HEK293 (cell line): Measurements from ENCODE around the gene PBXIP1.

ENCODE experiments used
- BCL11A ChIP-seq: fragments of 450-650 bp; formaldehyde crosslinking; IDR thresholded peaks from 2 replicates; pipeline ENCODE4 v1.5.1; 2016; ENCODE audit warnings: low read depth, missing biosample characterization, missing genetic modification characterization
- FEZF1 ChIP-seq: fragments of 450-650 bp; formaldehyde crosslinking; IDR thresholded peaks from 2 replicates; pipeline ENCODE4 v1.5.1; 2016; ENCODE audit warnings: missing biosample characterization, missing genetic modification characterization
- GLI4 ChIP-seq: fragments of 450-650 bp; formaldehyde crosslinking; IDR thresholded peaks from 2 replicates; pipeline ENCODE4 v1.5.1; 2016; ENCODE audit warnings: missing biosample characterization, missing genetic modification characterization
- KLF1 ChIP-seq: fragments of 450-650 bp; formaldehyde crosslinking; IDR thresholded peaks from 2 replicates; pipeline ENCODE4 v1.5.1; 2016; ENCODE audit warnings: missing biosample characterization, missing genetic modification characterization
- KLF17 ChIP-seq: fragments of 450-650 bp; formaldehyde crosslinking; IDR thresholded peaks from 2 replicates; pipeline ENCODE4 v1.5.1; 2016; ENCODE audit warnings: missing biosample characterization, missing genetic modification characterization
- KLF8 ChIP-seq: fragments of 450-650 bp; formaldehyde crosslinking; IDR thresholded peaks from 2 replicates; pipeline ENCODE4 v1.5.1; 2016; ENCODE audit warnings: missing biosample characterization, missing genetic modification characterization
- PRDM1 ChIP-seq: fragments of 450-650 bp; formaldehyde crosslinking; IDR thresholded peaks from 2 replicates; pipeline ENCODE4; 2016; ENCODE audit warnings: missing biosample characterization, missing genetic modification characterization
- REST ChIP-seq: fragments of 450-650 bp; formaldehyde crosslinking; IDR thresholded peaks from 2 replicates; pipeline ENCODE4 v1.5.1; 2016; ENCODE audit warnings: missing biosample characterization, missing genetic modification characterization
- SALL2 ChIP-seq: fragments of 450-650 bp; formaldehyde crosslinking; IDR thresholded peaks from 2 replicates; pipeline ENCODE4 v1.5.0; 2017; ENCODE audit warnings: missing biosample characterization, mild to moderate bottlenecking, missing genetic modification characterization, borderline replicate concordance
- ZBTB20 ChIP-seq: fragments of 450-650 bp; formaldehyde crosslinking; IDR thresholded peaks from 2 replicates; pipeline ENCODE4 v1.5.1; 2016; ENCODE audit warnings: missing biosample characterization, missing genetic modification characterization
- ZNF155 ChIP-seq: fragments of 450-650 bp; formaldehyde crosslinking; IDR thresholded peaks from 2 replicates; pipeline ENCODE4 v1.5.1; 2016; ENCODE audit warnings: missing biosample characterization, missing genetic modification characterization
- ZNF24 ChIP-seq: fragments of 450-650 bp; formaldehyde crosslinking; IDR thresholded peaks from 2 replicates; pipeline ENCODE4 v1.5.1; 2016; ENCODE audit warnings: missing biosample characterization, missing genetic modification characterization
- ZNF280C ChIP-seq: fragments of 450-650 bp; formaldehyde crosslinking; IDR thresholded peaks from 2 replicates; pipeline ENCODE4 v1.5.1; 2016; ENCODE audit warnings: missing biosample characterization, missing genetic modification characterization
- ZNF324 ChIP-seq: fragments of 450-650 bp; formaldehyde crosslinking; IDR thresholded peaks from 2 replicates; pipeline ENCODE4 v1.5.1; 2016; ENCODE audit warnings: missing biosample characterization, missing genetic modification characterization
- ZNF366 ChIP-seq: fragments of 450-650 bp; formaldehyde crosslinking; conservative IDR thresholded peaks from 2 replicates; pipeline ENCODE4 v1.5.1; 2016; ENCODE audit warnings: missing biosample characterization, missing genetic modification characterization
- ZNF449 ChIP-seq: fragments of 450-650 bp; formaldehyde crosslinking; IDR thresholded peaks from 2 replicates; pipeline ENCODE4 v1.5.1; 2017; ENCODE audit warnings: missing biosample characterization, mild to moderate bottlenecking, missing genetic modification characterization, moderate library complexity
- ZNF518A ChIP-seq: fragments of 450-650 bp; formaldehyde crosslinking; conservative IDR thresholded peaks from 2 replicates; pipeline ENCODE4 v1.5.1; 2016; ENCODE audit warnings: low read depth, missing biosample characterization, missing genetic modification characterization
- ZNF555 ChIP-seq: fragments of 450-650 bp; formaldehyde crosslinking; conservative IDR thresholded peaks from 2 replicates; pipeline ENCODE4 v1.5.1; 2017; ENCODE audit warnings: missing biosample characterization, mild to moderate bottlenecking, missing genetic modification characterization, inconsistent platforms
- ZNF580 ChIP-seq: fragments of 450-650 bp; formaldehyde crosslinking; IDR thresholded peaks from 2 replicates; pipeline ENCODE4 v1.5.1; 2016; ENCODE audit warnings: missing biosample characterization, missing genetic modification characterization
- ZNF626 ChIP-seq: fragments of 450-650 bp; sonication (Bioruptor Pico); formaldehyde crosslinking; IDR thresholded peaks from 2 replicates; pipeline ENCODE4 v1.5.1; 2018; ENCODE audit warnings: missing biosample characterization, missing genetic modification characterization, inconsistent platforms
- ZNF629 ChIP-seq: fragments of 450-650 bp; formaldehyde crosslinking; IDR thresholded peaks from 2 replicates; pipeline ENCODE4 v1.5.1; 2017; ENCODE audit warnings: missing biosample characterization, missing genetic modification characterization
- ZNF654 ChIP-seq: fragments of 450-650 bp; formaldehyde crosslinking; IDR thresholded peaks from 2 replicates; pipeline ENCODE4 v1.5.1; 2016; ENCODE audit warnings: low read depth, missing biosample characterization, missing genetic modification characterization
- ZNF677 ChIP-seq: fragments of 450-650 bp; IDR thresholded peaks from 2 replicates; pipeline ENCODE4 v1.5.0; 2018; ENCODE audit warnings: missing biosample characterization, mild to moderate bottlenecking, missing genetic modification characterization, moderate library complexity
- ZNF76 ChIP-seq: fragments of 450-650 bp; formaldehyde crosslinking; IDR thresholded peaks from 2 replicates; pipeline ENCODE4; 2016; ENCODE audit warnings: low read depth, missing biosample characterization, missing genetic modification characterization, borderline replicate concordance
- ZNF791 ChIP-seq: fragments of 450-650 bp; formaldehyde crosslinking; IDR thresholded peaks from 2 replicates; pipeline ENCODE4 v1.5.1; 2016; ENCODE audit warnings: missing biosample characterization, missing genetic modification characterization

Gene PBXIP1

GRCh38 chr1:154972517-154973343 is 16.8 kb upstream of the PBXIP1 start (continued):
- TF ChIP-seq ZNF280C (tag by site-specific recombination) (no peak), ZNF24 (tag by site-specific recombination) (0 out of 2 replicates have a peak, but pooled peaks have one; percentile 36), ZNF518A (tag by site-specific recombination) (peak; percentile 35; the same call in 1 of the 2 replicates), KLF1 (tag by site-specific recombination) (peak; percentile 38; the same call in 1 of the 2 replicates), ZNF654 (tag by site-specific recombination) (no peak), PRDM1 (tag by site-specific recombination) (peak; percentile 86), SALL2 (tag by site-specific recombination) (no peak), ZNF76 (tag by site-specific recombination) (peak; percentile 82), ZNF449 (peak; percentile 95), ZNF791 (no peak), ZNF626 (tag by site-specific recombination) (no peak), ZNF366 (peak; percentile 53), FEZF1 (tag by site-specific recombination) (peak; percentile 98), ZBTB20 (tag by site-specific recombination) (peak; percentile 68), ZNF677 (tag by site-specific recombination) (no peak), ZNF555 (tag by site-specific recombination) (no peak), ZNF324 (tag by site-specific recombination) (peak; percentile 45; the same call in 1 of the 2 replicates), KLF8 (peak; percentile 55), ZNF580 (tag by site-specific recombination) (no peak), REST (tag by site-specific recombination) (no peak), GLI4 (tag by site-specific recombination) (no peak), BCL11A (0 out of 2 replicates have a peak, but pooled peaks have one; percentile 30), KLF17 (tag by site-specific recombination) (peak; percentile 88), ZNF155 (tag by site-specific recombination) (no peak), ZNF629 (tag by site-specific recombination) (peak; percentile 69)
